Gastrocnemius medialis (tissue), 4 donors: ENCODE results near the gene SLC6A17.

Source experiments
- POLR2A ChIP-seq, 2 donors: fragments of 450-650 bp; IDR thresholded peaks; one replicate each; pipeline ENCODE4 v1.6.1; 2017; ENCODE audit warnings: antibody characterized with exemption in 2 of 2, mild to moderate bottlenecking in 2 of 2, moderate library complexity in 2 of 2
- TF ChIP-seq, protein P1 (sequence below), 5 experiments: fragments of 450-650 bp in 3 of 5; fragments of 200-600 bp in 2 of 5; sonication (generic) in 2 of 5; IDR thresholded peaks in 4 of 5; conservative IDR thresholded peaks in 1 of 5; 1 replicate in 4 of 5; 2 replicates in 1 of 5; pipeline ENCODE4 v1.5.1; 2016 to 2019; ENCODE audit warnings: antibody characterized with exemption in 5 of 5, mild to moderate bottlenecking in 3 of 5, moderate library complexity in 3 of 5

DNA sequence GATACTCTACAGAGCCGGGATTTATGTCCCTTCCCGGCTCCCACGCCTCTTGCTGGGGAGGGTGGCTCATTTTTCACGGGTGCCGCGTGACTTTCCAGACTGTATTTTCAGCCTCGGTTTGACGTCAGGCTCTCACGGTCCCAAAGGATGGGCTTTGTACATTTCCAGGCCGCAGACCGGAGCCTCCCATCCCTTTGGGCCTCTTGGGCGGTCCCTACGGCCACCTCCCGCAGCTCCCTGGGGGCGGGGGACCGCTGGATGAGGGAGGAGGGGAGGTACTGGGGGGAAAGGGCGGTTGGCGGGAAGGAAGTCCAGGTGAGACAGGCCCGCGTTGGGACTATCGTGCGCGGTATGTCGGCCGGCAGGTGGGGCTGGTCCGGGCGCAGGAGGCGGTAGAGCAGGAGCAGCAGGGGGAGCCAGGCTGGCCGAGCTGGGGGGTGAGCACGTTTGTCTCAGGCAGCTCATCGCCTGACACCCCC, 20.1 kb upstream of the SLC6A17 start:
- TF ChIP-seq, protein P1, sequence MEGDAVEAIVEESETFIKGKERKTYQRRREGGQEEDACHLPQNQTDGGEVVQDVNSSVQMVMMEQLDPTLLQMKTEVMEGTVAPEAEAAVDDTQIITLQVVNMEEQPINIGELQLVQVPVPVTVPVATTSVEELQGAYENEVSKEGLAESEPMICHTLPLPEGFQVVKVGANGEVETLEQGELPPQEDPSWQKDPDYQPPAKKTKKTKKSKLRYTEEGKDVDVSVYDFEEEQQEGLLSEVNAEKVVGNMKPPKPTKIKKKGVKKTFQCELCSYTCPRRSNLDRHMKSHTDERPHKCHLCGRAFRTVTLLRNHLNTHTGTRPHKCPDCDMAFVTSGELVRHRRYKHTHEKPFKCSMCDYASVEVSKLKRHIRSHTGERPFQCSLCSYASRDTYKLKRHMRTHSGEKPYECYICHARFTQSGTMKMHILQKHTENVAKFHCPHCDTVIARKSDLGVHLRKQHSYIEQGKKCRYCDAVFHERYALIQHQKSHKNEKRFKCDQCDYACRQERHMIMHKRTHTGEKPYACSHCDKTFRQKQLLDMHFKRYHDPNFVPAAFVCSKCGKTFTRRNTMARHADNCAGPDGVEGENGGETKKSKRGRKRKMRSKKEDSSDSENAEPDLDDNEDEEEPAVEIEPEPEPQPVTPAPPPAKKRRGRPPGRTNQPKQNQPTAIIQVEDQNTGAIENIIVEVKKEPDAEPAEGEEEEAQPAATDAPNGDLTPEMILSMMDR (IDR thresholded peaks at IDR 0.05 in 4 of 5, conservative IDR thresholded peaks at IDR 0.05 in 1 of 5), result no peak
- no peak for TF ChIP-seq POLR2A (IDR thresholded peaks at IDR 0.05)
